NCI-H510A treated with DMSO at 0.1 percent for 48 hours (cell line): ENCODE measurements around the gene USF2.
A peak's percentile ranks its signal among the peaks of the same experiment; 100 is the strongest.

Experiments used
- DNase-seq: peaks from one replicate; lab custom pipeline; 2025; lab: John Stamatoyannopoulos, UW

The USF2 gene

GRCh38 chr19:35246466-35247092 is 22.2 kb upstream of the USF2 start:
- no peak for DNase-seq

- DNase-seq, result peak; percentile 94
Observed at GRCh38 chr19:35247526-35248309, 21.0 kb upstream of the USF2 start.

- peak; percentile 85 for DNase-seq
Observed at GRCh38 chr19:35248310-35249145, 20.2 kb upstream of the USF2 start, which contains the start of gene LSR. Gene LSR, plus strand, starts transcription at chr19:35249002. Its CDS starts 21 bp downstream, at chr19:35249023.

GRCh38 chr19:35249146-35249847 is 19.5 kb upstream of the USF2 start:
- peak; percentile 9 for DNase-seq

- no peak for DNase-seq
Observed at GRCh38 chr19:35249848-35250711, 18.7 kb upstream of the USF2 start.

GRCh38 chr19:35251456-35251855 is 17.3 kb upstream of the USF2 start:
- no peak for DNase-seq

- DNase-seq, result no peak
Observed at GRCh38 chr19:35253316-35254286, 15.2 kb upstream of the USF2 start.

GRCh38 chr19:35254341-35255297 is 14.1 kb upstream of the USF2 start:
- DNase-seq, result no peak

- DNase-seq, result no peak
Observed at GRCh38 chr19:35256566-35256965, 12.2 kb upstream of the USF2 start.

- DNase-seq, result no peak
Observed at GRCh38 chr19:35257113-35257461, 11.7 kb upstream of the USF2 start.

- no peak for DNase-seq
Observed at GRCh38 chr19:35260694-35261304, 8.0 kb upstream of the USF2 start.

- no peak for DNase-seq
Observed at GRCh38 chr19:35261356-35262100, 7.2 kb upstream of the USF2 start.

- DNase-seq, result no peak
Observed at GRCh38 chr19:35262101-35262761, 6.5 kb upstream of the USF2 start.

- no peak for DNase-seq
Observed at GRCh38 chr19:35264268-35265125, 4.3 kb upstream of the USF2 start.

GRCh38 chr19:35265126-35265899 is 3.4 kb upstream of the USF2 start:
- no peak for DNase-seq
